Endothelial cell of umbilical vein (primary cell): ENCODE measurements around the gene CPEB2. TPM values are rescaled to one million over a fixed set of nuclear protein-coding genes. Genes with fewer than 3 reads are reported as not detected.

Experiments used
- BruUV-seq: library from RNA; stranded (reverse); fragments of 400-500 nt; replicated peaks from 2 replicates; lab custom pipeline; 2021; lab: Mats Ljungman, UMichigan
- CTCF ChIA-PET: fragments of 300-600, 350-600 bp; sonication (Branson Sonifier 250); formaldehyde crosslinking; loops from one replicate; lab custom pipeline; 2021; ENCODE audit warnings: antibody characterized with exemption, inconsistent platforms; lab: Charles Lee
- POLR2A ChIA-PET: fragments of 300-600, 350-600 bp; sonication (Branson Sonifier 250); formaldehyde crosslinking; loops from one replicate; lab custom pipeline; 2021; ENCODE audit warnings: antibody characterized with exemption, inconsistent platforms; lab: Charles Lee
- DNase-seq: peaks from one replicate; pipeline ENCODE4 v3.0.0-alpha.2; 2011; ENCODE audit warnings: low read depth, low spot score
- FAIRE-seq: peaks from 2 replicates; lab custom pipeline; 2011; peaks lifted over from hg19 to GRCh38; lab: Jason Lieb, UNC
- H2AFZ ChIP-seq: 2 replicates; pipeline ENCODE4 v1.6.0; 2012; ENCODE audit warnings: low read depth, low read length, control low read depth, inconsistent platforms
- H3K27ac ChIP-seq: 2 replicates; pipeline ENCODE4 v1.5.1; 2011; ENCODE audit warnings: low read depth, mild to moderate bottlenecking, control low read depth, low read length, moderate library complexity; ENCODE audit not compliant: insufficient read depth
- H3K27me3 ChIP-seq, 2 experiments: 2 replicates each; pipeline versions ENCODE4 v1.6.0 to v1.6.1; 2011; ENCODE audit warnings: low read length in 2 of 2, mixed read lengths in 1 of 2; ENCODE audit not compliant: control insufficient read depth in 2 of 2, insufficient read depth in 2 of 2
- H3K36me3 ChIP-seq, 2 experiments: 2 replicates in 1 of 2; 3 replicates in 1 of 2; pipeline ENCODE4 v1.5.1; 2011; ENCODE audit warnings: low read length in 2 of 2, mild to moderate bottlenecking in 1 of 2, moderate library complexity in 1 of 2; ENCODE audit not compliant: control insufficient read depth in 2 of 2, insufficient read depth in 2 of 2; ENCODE audit errors: extremely low read depth in 1 of 2
- H3K4me1 ChIP-seq: 3 replicates; pipeline ENCODE4 v1.5.1; 2011; ENCODE audit warnings: mild to moderate bottlenecking, low read length; ENCODE audit not compliant: control insufficient read depth, insufficient read depth; ENCODE audit errors: extremely low read depth
- H3K4me2 ChIP-seq: 2 replicates; pipeline ENCODE4 v1.6.1; 2011; ENCODE audit warnings: low read length, control low read depth, mixed read lengths; ENCODE audit not compliant: insufficient read depth
- H3K4me3 ChIP-seq, 3 experiments: fragments of 200-600 bp in 1 of 3; sonication (generic), shearing (Covaris generic) in 1 of 3; replicated peaks in 1 of 3; 2 replicates each; pipeline ENCODE4 v1.5.1; 2011 to 2016; ENCODE audit warnings: control low read depth in 3 of 3, low read length in 3 of 3, mild to moderate bottlenecking in 2 of 3, inconsistent platforms in 1 of 3, low read depth in 1 of 3, moderate library complexity in 1 of 3; ENCODE audit not compliant: insufficient read depth in 1 of 3
- H3K79me2 ChIP-seq: 2 replicates; pipeline ENCODE4 v1.6.0; 2012; ENCODE audit warnings: low read length, inconsistent platforms; ENCODE audit not compliant: control insufficient read depth, insufficient read depth
- H3K9ac ChIP-seq: replicated peaks from 2 replicates; pipeline ENCODE3; 2011; ENCODE audit warnings: low read length, control low read depth; ENCODE audit not compliant: insufficient read depth; ENCODE audit errors: extremely low read depth
- H3K9me1 ChIP-seq: replicated peaks from 3 replicates; pipeline ENCODE4 v1.6.0; 2011; ENCODE audit warnings: mild to moderate bottlenecking, low read length; ENCODE audit not compliant: control insufficient read depth, insufficient read depth; ENCODE audit errors: extremely low read depth
- H3K9me3 ChIP-seq: replicated peaks from 2 replicates; pipeline ENCODE4 v1.5.1; 2012; ENCODE audit warnings: low read length, inconsistent platforms; ENCODE audit not compliant: control insufficient read depth, insufficient read depth
- H4K20me1 ChIP-seq: replicated peaks from 2 replicates; pipeline ENCODE3; 2011; ENCODE audit warnings: mild to moderate bottlenecking, low read length; ENCODE audit not compliant: control insufficient read depth, insufficient read depth; ENCODE audit errors: extremely low read depth
- CTCF ChIP-seq, 2 donors: IDR thresholded peaks; 1 replicate in 1 of 2; 2 replicates in 1 of 2; pipeline ENCODE4 v1.5.1; 2011; ENCODE audit warnings: low read length in 2 of 2, mild to moderate bottlenecking in 2 of 2, moderate library complexity in 2 of 2, control low read depth in 1 of 2, inconsistent platforms in 1 of 2, low read depth in 1 of 2; ENCODE audit not compliant: insufficient read depth in 1 of 2; ENCODE audit errors: extremely low read depth in 1 of 2
- EZH2 ChIP-seq: IDR thresholded peaks from 2 replicates; pipeline ENCODE4 v1.6.1; 2012; ENCODE audit warnings: borderline replicate concordance, low read depth, mild to moderate bottlenecking, moderate library complexity, low read length, inconsistent platforms; ENCODE audit not compliant: severe bottlenecking
- FOS ChIP-seq: IDR thresholded peaks from 2 replicates; pipeline ENCODE4 v1.6.1; 2011; ENCODE audit warnings: mild to moderate bottlenecking, low read length, moderate library complexity, borderline replicate concordance; ENCODE audit not compliant: insufficient read depth
- GATA2 ChIP-seq: IDR thresholded peaks from 2 replicates; pipeline ENCODE4 v1.7.0; 2011; ENCODE audit warnings: low read depth, mild to moderate bottlenecking, moderate library complexity, mixed read lengths, low read length; ENCODE audit not compliant: insufficient read length, insufficient read depth
- JUN ChIP-seq: IDR thresholded peaks from 2 replicates; pipeline ENCODE4 v1.6.1; 2011; ENCODE audit warnings: borderline replicate concordance, low read depth; ENCODE audit not compliant: insufficient read length, insufficient read depth
- MAX ChIP-seq: IDR thresholded peaks from 2 replicates; pipeline ENCODE4 v1.6.1; 2011; ENCODE audit not compliant: insufficient read depth, insufficient read length
- MYC ChIP-seq: IDR thresholded peaks from one replicate; pipeline ENCODE4 v1.6.1; 2011; ENCODE audit warnings: mild to moderate bottlenecking, low read depth, low read length
- POLR2A ChIP-seq: IDR thresholded peaks from 2 replicates; pipeline ENCODE4 v1.6.1; 2012; ENCODE audit warnings: low read depth, mild to moderate bottlenecking, control low read depth, low read length
- POLR2AphosphoS5 ChIP-seq: IDR thresholded peaks from 2 replicates; pipeline ENCODE4 v1.6.1; 2012; ENCODE audit warnings: low read depth, mild to moderate bottlenecking, control low read depth, low read length, moderate library complexity; ENCODE audit not compliant: insufficient read depth
- dilution Hi-C: fragments of 300-500 bp; cut with MboI; formaldehyde crosslinking; loops from one replicate; pipeline ENCODE4 v1.15.0; 2019; ENCODE audit warnings: low sequenced_read_pairs; ENCODE audit not compliant: extremely low pct_ligation_motif_present
- intact Hi-C: fragments of 100-400 bp; cut with micrococcal nuclease; formaldehyde crosslinking; loops from one replicate; pipeline ENCODE4 v1.10.0; 2022
- polyA plus RNA-seq, 4 experiments: library from polyadenylated mRNA; depleted of rRNA in 3 of 4; stranded (reverse) in 3 of 4; unstranded in 1 of 4; fragments of >200 nt; gene quantifications; 2 replicates each; pipeline versions ENCODE4 v1.2.1 to v1.2.3, GENCODE V29; 2011 to 2012; ENCODE audit warnings: missing spikeins in 1 of 4
- total RNA-seq: library from RNA; stranded (reverse); gene quantifications from 2 replicates; pipeline ENCODE4 v1.2.3, GENCODE V29; 2021

Gene CPEB2
- total and polyA plus RNA-seq, 2 donors (not counting 3 experiments of a cell fraction or from before 2014, with no cell fraction given) = 2.8 to 11.7 TPM

- H3K4me3 ChIP-seq = no peak overlapping the region
- H4K20me1 ChIP-seq = no peaks in the 10 kb centered on the region
- POLR2A ChIA-PET = no interaction called here
- TF ChIP-seq GATA2 (no peak), POLR2AphosphoS5 (no peak), FOS (no peak), CTCF (IDR thresholded peaks at IDR 0.05; ENCODE audit: extremely low read depth in 1 of 2, insufficient read depth in 1 of 2, low read depth in 1 of 2, low read length in 2 of 2) (no peak), MYC (no peak), POLR2A (no peak)
- no peak overlapping the region for H3K4me2 ChIP-seq
- peaks cover 0 to 6% of the 10 kb centered on the region in 2 experiments for H3K36me3 ChIP-seq
- dilution Hi-C loops (no loop called here), intact Hi-C loops (no loop called here)
- H2AFZ ChIP-seq = no peak overlapping the region
- H3K9me1 ChIP-seq = no peaks in the 10 kb centered on the region
- H3K9me3 ChIP-seq = no peaks in the 10 kb centered on the region
- peaks cover 13% of the 10 kb centered on the region for H3K4me1 ChIP-seq
- H3K27ac ChIP-seq = no peak overlapping the region
- CTCF ChIA-PET = interaction anchor here (1.7 kb wide), 1 partner anchor 11 kb away, joined by 4 read pairs; no protein-coding TSS in a partner anchor
- DNase-seq (no peak), FAIRE-seq (no peak)
- peaks cover 43% of the 10 kb centered on the region for H3K79me2 ChIP-seq
- no TSS peak for BruUV-seq
- H3K9ac ChIP-seq = no peak overlapping the region
- H3K27me3 ChIP-seq = no peaks in the 10 kb centered on the region
Observed at GRCh38 chr4:15010038-15010585, 7.8 kb downstream of the CPEB2 start.

GRCh38 chr4:15011166-15011565 is 8.9 kb downstream of the CPEB2 start:
- DNase-seq (no peak), FAIRE-seq (no peak)
- Histone ChIP-seq H3K4me1 (peaks cover 6% of the 10 kb centered on the region), H3K36me3 (peaks cover 0 to 6% of the 10 kb centered on the region in 2 experiments), H3K27ac (no peak overlapping the region), H3K79me2 (peaks cover 32% of the 10 kb centered on the region), H3K9ac (no peak overlapping the region), H4K20me1 (no peaks in the 10 kb centered on the region), H3K4me2 (no peak overlapping the region), H2AFZ (no peak overlapping the region), H3K9me3 (no peaks in the 10 kb centered on the region), H3K27me3 (no peaks in the 10 kb centered on the region), H3K4me3 (no peak overlapping the region), H3K9me1 (no peaks in the 10 kb centered on the region)
- intact Hi-C loops = no loop called here
- dilution Hi-C loops = no loop called here
- no peak for TF ChIP-seq CTCF (IDR thresholded peaks at IDR 0.05; ENCODE audit: extremely low read depth in 1 of 2, insufficient read depth in 1 of 2, low read depth in 1 of 2, low read length in 2 of 2)
- no peak for TF ChIP-seq MYC
- TF ChIP-seq POLR2AphosphoS5 = no peak
- no peak for TF ChIP-seq EZH2
- TF ChIP-seq POLR2A = no peak
- no peak for TF ChIP-seq MAX
- no peak for TF ChIP-seq FOS
- TF ChIP-seq JUN = no peak
- no peak for TF ChIP-seq GATA2
- POLR2A ChIA-PET = no interaction called here
- BruUV-seq = no TSS peak
- CTCF ChIA-PET = no interaction called here
